NCI-H1092 (cell line): ENCODE results near the gene ADD3.
"Not testable (repeated sequence)": the region's sequence is repeated elsewhere in the genome, so short reads cannot be mapped to it uniquely, and the experiment has no call there.

Experiments
- DNase-seq: peaks from one replicate; lab custom pipeline; 2025; lab: John Stamatoyannopoulos, UW

The ADD3 gene

GRCh38 chr10:110109511-110109910 lies 101.7 kb downstream of the ADD3 start:
- DNase-seq = no peak

- no peak for DNase-seq
Observed at GRCh38 chr10:110110338-110110737, 102.6 kb downstream of the ADD3 start.

- DNase-seq = no peak
Observed at GRCh38 chr10:110113670-110114337, 106.0 kb downstream of the ADD3 start.

- not testable (repeated sequence) for DNase-seq
Observed at GRCh38 chr10:110114668-110115067, 106.9 kb downstream of the ADD3 start.

GRCh38 chr10:110115784-110116520 lies 108.2 kb downstream of the ADD3 start:
- DNase-seq = no peak

- no peak for DNase-seq
Observed at GRCh38 chr10:110118891-110119621, 111.3 kb downstream of the ADD3 start.

- no peak for DNase-seq
Observed at GRCh38 chr10:110123594-110123993, 115.8 kb downstream of the ADD3 start.

GRCh38 chr10:110129490-110129889 lies 121.7 kb downstream of the ADD3 start:
- no peak for DNase-seq

- no peak for DNase-seq
Observed at GRCh38 chr10:110134917-110135316, 127.1 kb downstream of the ADD3 start.

GRCh38 chr10:110135836-110136235 lies 128.1 kb downstream of the ADD3 start:
- DNase-seq = not testable (repeated sequence)

- DNase-seq = peak; percentile 1
Observed at GRCh38 chr10:110137142-110137545, 129.4 kb downstream of the ADD3 start.

- DNase-seq = peak; percentile 34
Observed at GRCh38 chr10:110138197-110138812, 130.5 kb downstream of the ADD3 start.

- no peak for DNase-seq
Observed at GRCh38 chr10:110141185-110141584, 133.4 kb downstream of the ADD3 start.

GRCh38 chr10:110141871-110142635 lies 134.3 kb downstream of the ADD3 start:
- no peak for DNase-seq

- DNase-seq = no peak
Observed at GRCh38 chr10:110142965-110143364, 135.2 kb downstream of the ADD3 start.

GRCh38 chr10:110144507-110144906 lies 136.7 kb downstream of the ADD3 start:
- no peak for DNase-seq

GRCh38 chr10:110147961-110148360 lies 140.2 kb downstream of the ADD3 start:
- DNase-seq = no peak

- no peak for DNase-seq
Observed at GRCh38 chr10:110149259-110149658, 141.5 kb downstream of the ADD3 start.

- no peak for DNase-seq
Observed at GRCh38 chr10:110150046-110150445, 142.3 kb downstream of the ADD3 start.

- no peak for DNase-seq
Observed at GRCh38 chr10:110150981-110151380, 143.2 kb downstream of the ADD3 start.

GRCh38 chr10:110151467-110151866 lies 143.7 kb downstream of the ADD3 start:
- peak; percentile 72 for DNase-seq

GRCh38 chr10:110151971-110152370 lies 144.2 kb downstream of the ADD3 start:
- DNase-seq = no peak
